ENCODE results near the gene TBC1D5.

Gene TBC1D5

GRCh38 chr3:17302774-17303173, 439.7 kb downstream of the TBC1D5 start:
- no peaks in the 10 kb centered on the region for H3K27me3 ChIP-seq (ENCODE audit: control insufficient read depth, insufficient read depth, low read length)
- no peaks in the 10 kb centered on the region for H3K9me3 ChIP-seq (ENCODE audit: control insufficient read depth, low read depth, low read length)
- H3K9ac ChIP-seq (ENCODE audit: low read length): no peak overlapping the region
- H3K36me3 ChIP-seq (ENCODE audit: control insufficient read depth, low read depth, low read length): no peaks in the 10 kb centered on the region
- H3K4me1 ChIP-seq (ENCODE audit: control insufficient read depth, low read depth, low read length): no peaks in the 10 kb centered on the region
- no peak overlapping the region for H3K27ac ChIP-seq (ENCODE audit: low read length)
- H3K4me3 ChIP-seq (ENCODE audit: low read length): no peak overlapping the region

GRCh38 chr3:17302170-17302569, 440.3 kb downstream of the TBC1D5 start:
- H3K9ac ChIP-seq (ENCODE audit: low read length): no peak overlapping the region
- no peak overlapping the region for H3K27ac ChIP-seq (ENCODE audit: low read length)
- H3K4me3 ChIP-seq (ENCODE audit: low read length): no peak overlapping the region
- H3K9me3 ChIP-seq (ENCODE audit: control insufficient read depth, low read depth, low read length): no peaks in the 10 kb centered on the region
- no peaks in the 10 kb centered on the region for H3K4me1 ChIP-seq (ENCODE audit: control insufficient read depth, low read depth, low read length)
- H3K36me3 ChIP-seq (ENCODE audit: control insufficient read depth, low read depth, low read length): no peaks in the 10 kb centered on the region
- no peaks in the 10 kb centered on the region for H3K27me3 ChIP-seq (ENCODE audit: control insufficient read depth, insufficient read depth, low read length)

GRCh38 chr3:17301271-17301670, 441.2 kb downstream of the TBC1D5 start:
- H3K36me3 ChIP-seq (ENCODE audit: control insufficient read depth, low read depth, low read length): no peaks in the 10 kb centered on the region

GRCh38 chr3:17300441-17300840, 442.0 kb downstream of the TBC1D5 start:
- no peak overlapping the region for H3K4me3 ChIP-seq (ENCODE audit: low read length)
- H3K27ac ChIP-seq (ENCODE audit: low read length): no peak overlapping the region
- H3K9ac ChIP-seq (ENCODE audit: low read length): no peak overlapping the region
- no peaks in the 10 kb centered on the region for H3K4me1 ChIP-seq (ENCODE audit: control insufficient read depth, low read depth, low read length)
- H3K36me3 ChIP-seq (ENCODE audit: control insufficient read depth, low read depth, low read length): no peaks in the 10 kb centered on the region
- no peaks in the 10 kb centered on the region for H3K9me3 ChIP-seq (ENCODE audit: control insufficient read depth, low read depth, low read length)
- H3K27me3 ChIP-seq (ENCODE audit: control insufficient read depth, insufficient read depth, low read length): no peaks in the 10 kb centered on the region

More at GRCh38 chr3:17301271-17301670, 441.2 kb downstream of the TBC1D5 start:
- no peak overlapping the region for H3K9ac ChIP-seq (ENCODE audit: low read length)
- H3K4me1 ChIP-seq (ENCODE audit: control insufficient read depth, low read depth, low read length): no peaks in the 10 kb centered on the region
- H3K9me3 ChIP-seq (ENCODE audit: control insufficient read depth, low read depth, low read length): no peaks in the 10 kb centered on the region
- no peaks in the 10 kb centered on the region for H3K27me3 ChIP-seq (ENCODE audit: control insufficient read depth, insufficient read depth, low read length)
- H3K4me3 ChIP-seq (ENCODE audit: low read length): no peak overlapping the region
- no peak overlapping the region for H3K27ac ChIP-seq (ENCODE audit: low read length)

GRCh38 chr3:17298038-17298437, 444.4 kb downstream of the TBC1D5 start:
- H3K9me3 ChIP-seq (ENCODE audit: control insufficient read depth, low read depth, low read length): no peaks in the 10 kb centered on the region
- H3K36me3 ChIP-seq (ENCODE audit: control insufficient read depth, low read depth, low read length): no peaks in the 10 kb centered on the region
- no peaks in the 10 kb centered on the region for H3K4me1 ChIP-seq (ENCODE audit: control insufficient read depth, low read depth, low read length)
- H3K27ac ChIP-seq (ENCODE audit: low read length): no peak overlapping the region
- H3K9ac ChIP-seq (ENCODE audit: low read length): no peak overlapping the region
- H3K27me3 ChIP-seq (ENCODE audit: control insufficient read depth, insufficient read depth, low read length): no peaks in the 10 kb centered on the region
- no peak overlapping the region for H3K4me3 ChIP-seq (ENCODE audit: low read length)

- H3K4me1 ChIP-seq (ENCODE audit: control insufficient read depth, low read depth, low read length): no peaks in the 10 kb centered on the region
- no peaks in the 10 kb centered on the region for H3K36me3 ChIP-seq (ENCODE audit: control insufficient read depth, low read depth, low read length)
- H3K27me3 ChIP-seq (ENCODE audit: control insufficient read depth, insufficient read depth, low read length): no peaks in the 10 kb centered on the region
- H3K9ac ChIP-seq (ENCODE audit: low read length): no peak overlapping the region
- no peak overlapping the region for H3K4me3 ChIP-seq (ENCODE audit: low read length)
- H3K9me3 ChIP-seq (ENCODE audit: control insufficient read depth, low read depth, low read length): no peaks in the 10 kb centered on the region
- H3K27ac ChIP-seq (ENCODE audit: low read length): no peak overlapping the region
These were observed 449.9 kb downstream of the TBC1D5 start for GRCh38 chr3:17292556-17292955.

- no peaks in the 10 kb centered on the region for H3K27me3 ChIP-seq (ENCODE audit: control insufficient read depth, insufficient read depth, low read length)
- no peak overlapping the region for H3K27ac ChIP-seq (ENCODE audit: low read length)
- H3K9me3 ChIP-seq (ENCODE audit: control insufficient read depth, low read depth, low read length): no peaks in the 10 kb centered on the region
- no peak overlapping the region for H3K9ac ChIP-seq (ENCODE audit: low read length)
- no peaks in the 10 kb centered on the region for H3K4me1 ChIP-seq (ENCODE audit: control insufficient read depth, low read depth, low read length)
- no peaks in the 10 kb centered on the region for H3K36me3 ChIP-seq (ENCODE audit: control insufficient read depth, low read depth, low read length)
- no peak overlapping the region for H3K4me3 ChIP-seq (ENCODE audit: low read length)
These were observed 451.5 kb downstream of the TBC1D5 start for GRCh38 chr3:17290894-17291293.

- no peak overlapping the region for H3K9ac ChIP-seq (ENCODE audit: low read length)
- no peaks in the 10 kb centered on the region for H3K9me3 ChIP-seq (ENCODE audit: control insufficient read depth, low read depth, low read length)
- no peak overlapping the region for H3K27ac ChIP-seq (ENCODE audit: low read length)
- no peak overlapping the region for H3K4me3 ChIP-seq (ENCODE audit: low read length)
- H3K27me3 ChIP-seq (ENCODE audit: control insufficient read depth, insufficient read depth, low read length): no peaks in the 10 kb centered on the region
- H3K36me3 ChIP-seq (ENCODE audit: control insufficient read depth, low read depth, low read length): no peaks in the 10 kb centered on the region
- no peaks in the 10 kb centered on the region for H3K4me1 ChIP-seq (ENCODE audit: control insufficient read depth, low read depth, low read length)
These were observed 453.5 kb downstream of the TBC1D5 start for GRCh38 chr3:17288839-17289399.

- Histone ChIP-seq H3K4me1 (ENCODE audit: control insufficient read depth, low read depth, low read length) (no peaks in the 10 kb centered on the region), H3K9ac (ENCODE audit: low read length) (no peak overlapping the region), H3K27me3 (ENCODE audit: control insufficient read depth, insufficient read depth, low read length) (no peaks in the 10 kb centered on the region), H3K36me3 (ENCODE audit: control insufficient read depth, low read depth, low read length) (no peaks in the 10 kb centered on the region), H3K4me3 (ENCODE audit: low read length) (no peak overlapping the region), H3K27ac (ENCODE audit: low read length) (no peak overlapping the region), H3K9me3 (ENCODE audit: control insufficient read depth, low read depth, low read length) (no peaks in the 10 kb centered on the region)
These were observed 455.3 kb downstream of the TBC1D5 start for GRCh38 chr3:17287006-17287689.

GRCh38 chr3:17278006-17278405, 464.4 kb downstream of the TBC1D5 start:
- no peaks in the 10 kb centered on the region for H3K4me1 ChIP-seq (ENCODE audit: control insufficient read depth, low read depth, low read length)
- H3K9ac ChIP-seq (ENCODE audit: low read length): no peak overlapping the region
- H3K36me3 ChIP-seq (ENCODE audit: control insufficient read depth, low read depth, low read length): no peaks in the 10 kb centered on the region
- no peak overlapping the region for H3K4me3 ChIP-seq (ENCODE audit: low read length)
- no peaks in the 10 kb centered on the region for H3K9me3 ChIP-seq (ENCODE audit: control insufficient read depth, low read depth, low read length)
- H3K27me3 ChIP-seq (ENCODE audit: control insufficient read depth, insufficient read depth, low read length): no peaks in the 10 kb centered on the region
- H3K27ac ChIP-seq (ENCODE audit: low read length): no peak overlapping the region

- Histone ChIP-seq H3K36me3 (ENCODE audit: control insufficient read depth, low read depth, low read length) (no peaks in the 10 kb centered on the region), H3K27me3 (ENCODE audit: control insufficient read depth, insufficient read depth, low read length) (no peaks in the 10 kb centered on the region), H3K27ac (ENCODE audit: low read length) (no peak overlapping the region), H3K4me1 (ENCODE audit: control insufficient read depth, low read depth, low read length) (no peaks in the 10 kb centered on the region), H3K9me3 (ENCODE audit: control insufficient read depth, low read depth, low read length) (no peaks in the 10 kb centered on the region), H3K9ac (ENCODE audit: low read length) (no peak overlapping the region), H3K4me3 (ENCODE audit: low read length) (no peak overlapping the region)
These were observed 475.6 kb downstream of the TBC1D5 start for GRCh38 chr3:17266846-17267245.
